Muscle of back (tissue), 11 donors: ENCODE results near the gene IQCH. TPM values are rescaled to one million over a fixed set of nuclear protein-coding genes. Genes with fewer than 3 reads are reported as not detected.
A peak's percentile ranks its signal among the peaks of the same experiment; 100 is the strongest.

ENCODE experiments used
- DNase-seq, 3 donors: peaks; one replicate each; pipeline versions ENCODE4 v3.0.0 to v3.0.0-alpha.2; 2013
- polyA plus RNA-seq, 10 donors: library from polyadenylated mRNA; unstranded; fragments of 120-200 nt; gene quantifications; one replicate each; pipeline ENCODE4 v1.2.1, GENCODE V29; 2013; ENCODE audit not compliant: insufficient read length in 10 of 10

IQCH gene
- polyA plus RNA-seq, 10 donors: 0.62 to 1.5 (median 1.1) TPM

DNA sequence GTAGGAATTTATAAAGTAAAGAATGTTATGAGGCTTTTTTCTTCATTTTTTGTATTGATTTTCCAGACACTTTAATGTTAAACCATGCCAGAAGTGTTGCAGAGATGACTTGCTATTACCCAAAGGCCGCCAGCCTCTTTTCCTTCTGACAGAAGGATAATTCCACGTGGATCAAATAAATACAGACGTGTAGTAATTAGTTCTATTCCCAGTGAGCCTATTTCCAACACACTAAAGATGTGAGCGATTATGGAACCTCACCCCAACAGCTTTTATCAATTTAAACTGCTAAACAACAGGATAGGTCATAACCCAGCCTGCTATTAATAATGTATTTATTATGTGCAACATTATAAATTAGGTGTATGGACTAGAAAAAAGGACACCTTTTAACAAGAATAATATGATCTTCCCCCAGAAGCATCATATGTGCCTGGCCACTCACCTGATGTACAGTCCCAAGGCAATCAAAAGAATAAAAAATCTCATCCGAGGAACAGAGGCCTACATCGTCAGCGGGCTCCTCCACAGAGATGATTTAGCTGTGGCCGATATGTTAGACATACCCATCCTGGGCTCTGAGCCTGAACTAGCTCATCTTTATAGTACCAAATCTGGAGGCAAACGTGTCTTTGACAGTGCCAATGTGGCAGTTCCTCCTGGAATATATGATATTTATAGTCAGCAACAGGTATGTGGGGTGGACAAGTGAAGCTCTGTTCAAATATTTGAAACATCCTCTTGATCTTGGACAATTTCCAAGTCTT lies 140.5 kb downstream of the IQCH start:
- no peak for DNase-seq

DNA sequence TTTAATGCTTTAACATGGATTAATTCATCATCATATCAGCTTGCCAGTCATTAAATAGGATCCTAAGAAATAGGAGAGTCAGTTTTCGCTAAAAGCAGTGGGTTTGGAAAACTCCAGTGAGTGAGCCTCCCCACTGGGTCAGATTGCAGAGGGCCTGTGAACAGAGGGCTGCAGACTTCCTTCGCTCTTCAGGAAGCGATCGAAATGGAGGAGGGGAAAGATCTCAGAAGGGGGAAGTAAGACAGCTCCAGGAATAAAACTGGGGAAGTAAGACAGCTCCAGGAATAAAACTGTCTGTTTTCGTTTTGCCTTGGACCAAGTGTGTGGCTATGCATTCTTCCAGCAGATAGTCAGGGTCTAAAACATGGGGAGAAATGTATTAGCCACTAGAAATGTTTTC lies 141.5 kb downstream of the IQCH start:
- DNase-seq: no peak

DNA sequence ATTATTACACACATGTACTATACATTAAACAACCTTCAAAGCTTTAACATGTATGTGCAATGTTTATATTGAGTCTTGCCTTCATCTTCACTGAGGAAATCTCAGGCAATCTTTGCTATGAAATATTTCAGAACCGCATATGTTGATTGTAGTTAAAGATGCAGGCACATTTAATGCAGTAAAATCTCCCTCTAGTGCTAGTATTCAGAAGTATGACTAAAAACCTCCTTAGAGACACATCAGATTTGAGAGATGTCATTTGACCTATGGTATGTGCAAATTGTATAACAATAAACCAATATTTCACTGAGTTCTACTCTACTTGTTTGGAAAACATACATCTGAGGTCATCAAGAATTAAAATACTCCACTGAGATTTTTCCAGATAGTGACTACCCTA lies 142.6 kb downstream of the IQCH start:
- DNase-seq: no peak

DNA sequence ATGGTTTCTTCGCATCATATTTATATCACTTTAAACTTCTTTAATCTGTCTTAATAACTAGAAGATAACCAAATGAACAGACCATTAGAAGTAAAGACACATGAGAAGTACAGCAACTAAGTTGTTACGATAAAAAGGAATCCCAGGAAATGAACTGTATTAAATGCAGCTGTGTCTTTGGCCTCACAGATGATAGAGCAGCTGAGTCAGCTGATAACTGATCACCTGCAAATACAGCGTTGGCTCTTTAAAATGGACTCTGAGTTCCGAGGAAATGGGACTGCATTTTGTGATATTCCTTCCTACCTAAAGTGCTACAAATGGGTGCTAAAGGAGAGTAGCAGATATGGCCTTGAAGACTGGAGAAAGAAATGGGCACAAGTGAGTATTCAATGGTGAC lies 145.3 kb downstream of the IQCH start:
- no peak for DNase-seq

DNA sequence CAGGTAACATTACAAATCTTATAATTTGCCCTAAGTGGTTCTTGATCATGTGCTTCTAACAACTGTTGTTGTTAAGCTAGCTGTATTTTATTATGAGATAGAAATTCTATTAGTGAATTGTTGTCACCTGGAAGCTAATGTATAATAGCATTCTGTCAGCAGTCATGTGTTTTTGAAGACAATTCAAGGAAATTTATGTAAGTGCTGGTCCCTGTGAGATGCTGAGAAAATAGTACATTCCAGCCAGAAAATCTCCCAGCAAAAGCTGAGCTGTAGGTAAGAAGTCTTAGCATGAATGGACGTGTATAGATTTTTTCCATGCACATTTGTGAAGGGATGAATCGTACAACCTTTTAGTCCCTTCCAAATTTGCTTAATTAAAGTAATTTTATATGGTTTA lies 146.3 kb downstream of the IQCH start:
- no peak for DNase-seq

DNA sequence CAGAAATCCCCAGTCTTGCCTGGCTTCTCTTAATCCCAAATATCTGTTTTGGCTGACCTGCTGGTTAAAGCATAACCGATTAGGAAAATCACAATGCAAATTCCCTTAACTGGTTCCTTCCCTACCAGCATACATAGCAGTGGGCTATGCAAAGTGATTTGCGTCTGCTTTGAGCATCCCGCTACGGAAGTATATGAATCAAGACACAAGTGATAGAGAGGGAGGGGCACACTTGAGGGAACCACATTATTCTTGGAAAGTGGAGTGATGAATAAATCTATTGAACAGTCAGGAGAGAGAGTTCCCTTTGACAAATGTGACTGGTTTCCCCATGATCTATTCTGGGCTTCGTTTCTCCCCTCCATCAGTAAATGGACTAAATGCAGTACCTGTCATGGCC lies 146.8 kb downstream of the IQCH start:
- no peak for DNase-seq

DNA sequence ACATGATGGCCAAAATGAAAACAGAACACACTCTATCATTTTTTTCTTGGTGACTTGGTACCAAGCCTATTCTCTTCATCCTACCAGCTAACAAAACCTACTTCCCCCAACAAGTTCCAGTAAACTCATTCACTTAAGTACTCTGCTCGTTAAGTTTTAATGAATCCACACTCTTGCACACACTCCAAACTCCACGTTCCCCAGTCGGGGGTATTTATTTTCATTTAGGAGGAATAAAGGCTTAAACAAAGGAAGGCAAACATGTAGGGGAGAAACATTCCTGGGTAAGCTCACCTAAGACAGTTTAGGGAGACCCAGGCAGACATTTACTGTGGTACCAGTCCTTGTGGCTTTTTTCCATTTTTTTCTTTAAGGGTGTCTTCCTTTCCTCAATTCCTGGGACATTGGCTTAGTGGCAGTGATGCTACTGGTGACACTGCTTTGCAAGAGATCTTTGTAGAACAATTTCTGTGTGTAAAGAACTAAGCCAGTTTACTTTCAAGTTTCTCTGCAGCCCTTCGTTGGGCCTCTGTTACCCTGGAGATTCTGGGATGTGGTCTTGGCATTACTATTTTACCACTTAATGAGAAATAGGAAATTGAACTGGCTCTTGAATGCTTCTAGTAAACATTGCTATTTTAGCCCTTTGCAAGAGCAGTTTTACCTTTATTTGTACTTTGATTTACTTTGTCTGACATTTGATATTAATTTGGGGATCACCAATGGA lies 149.0 kb downstream of the IQCH start:
- no peak for DNase-seq

DNA sequence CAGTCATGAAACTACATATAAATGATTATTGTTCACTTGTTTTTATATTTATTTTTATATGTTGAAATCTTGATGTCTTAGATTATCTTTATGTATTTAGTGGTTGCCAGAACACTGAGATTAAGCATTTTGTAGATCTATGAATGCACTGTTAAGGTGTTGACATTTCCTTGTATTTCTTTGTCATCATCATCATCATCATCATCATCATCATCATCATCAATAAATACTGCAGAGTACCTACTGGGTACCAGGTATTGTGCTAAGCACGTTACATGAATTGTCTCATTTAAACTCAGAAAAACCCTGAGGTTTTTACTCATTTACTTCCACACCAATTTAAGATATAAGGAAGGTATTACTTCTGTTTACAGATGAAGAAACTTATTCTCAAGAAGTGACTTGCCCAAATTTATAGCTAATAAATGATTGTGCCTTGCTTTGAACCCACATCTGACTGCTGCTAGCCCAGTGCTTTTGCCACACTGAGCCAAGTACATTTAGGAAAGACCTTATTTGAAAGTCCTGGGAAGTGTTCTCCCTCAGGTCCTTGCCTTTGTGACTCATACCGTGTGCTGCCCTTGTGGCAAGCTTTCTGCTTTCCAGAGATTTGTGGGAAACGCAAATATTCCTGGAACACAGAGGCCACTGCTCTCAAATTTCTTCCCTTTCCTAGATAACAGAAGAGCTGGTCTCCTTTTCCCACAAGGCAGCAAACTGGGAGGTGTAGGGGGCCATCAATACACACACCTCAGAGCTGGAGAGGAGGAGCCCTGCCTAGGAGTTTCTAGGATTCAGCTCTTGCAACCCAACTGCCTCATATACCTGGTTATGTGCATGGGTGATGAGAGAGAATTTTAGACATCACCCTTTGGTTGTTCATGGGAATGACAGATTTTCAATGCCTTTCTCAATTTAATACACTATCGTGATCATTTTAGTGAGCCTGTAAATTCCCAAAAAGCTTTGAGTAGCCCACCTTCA lies 150.9 kb downstream of the IQCH start:
- DNase-seq: peak in 1 of 3 donors; percentile 30

DNA sequence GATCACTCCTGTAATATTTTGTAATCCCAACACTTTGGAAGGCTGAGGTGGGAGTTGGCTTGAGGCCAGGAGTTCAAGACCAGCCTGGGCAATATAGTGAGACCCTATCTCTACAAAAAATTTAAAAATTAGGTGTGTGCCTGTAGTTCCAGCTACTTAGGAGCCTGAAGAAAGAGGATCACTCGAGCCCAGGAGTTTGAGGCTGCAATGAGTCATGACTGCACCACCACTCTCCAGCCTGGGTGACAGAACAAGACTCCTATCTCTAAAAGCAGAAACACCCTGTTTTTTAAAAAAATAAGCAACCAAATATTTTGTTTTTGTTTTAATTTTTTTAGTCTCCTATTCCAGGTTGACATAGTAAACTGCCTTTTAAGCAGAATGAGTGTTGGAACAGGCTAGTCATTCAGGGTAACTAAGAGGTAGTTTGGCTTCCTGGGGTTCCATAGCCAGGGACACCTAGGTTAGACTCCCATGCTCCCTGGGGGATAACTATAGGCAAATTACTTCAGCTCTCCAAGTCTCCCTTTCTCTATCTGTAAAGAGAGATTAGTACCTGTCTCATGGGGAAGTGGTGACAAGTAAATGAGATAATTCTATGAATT lies 151.8 kb downstream of the IQCH start:
- no peak for DNase-seq

DNA sequence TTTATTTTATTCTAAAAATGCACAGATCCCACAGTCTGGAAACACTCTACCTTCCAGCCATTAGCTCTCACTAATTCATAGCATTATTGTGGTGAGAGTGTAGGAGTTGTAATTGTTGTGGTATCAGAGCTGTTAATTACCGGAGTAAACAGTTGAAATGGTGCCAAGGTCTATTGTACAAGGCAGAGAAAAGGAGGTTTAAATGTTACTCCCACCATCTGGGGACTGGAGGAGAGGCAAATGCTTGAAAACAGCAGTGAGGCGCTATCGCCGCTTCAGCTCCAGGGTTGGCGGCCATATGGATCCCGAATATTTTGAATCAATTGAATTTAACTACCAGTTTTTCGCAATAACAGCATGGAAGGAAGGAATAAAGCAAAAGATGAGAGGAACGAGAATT lies 153.2 kb downstream of the IQCH start:
- no peak for DNase-seq

DNA sequence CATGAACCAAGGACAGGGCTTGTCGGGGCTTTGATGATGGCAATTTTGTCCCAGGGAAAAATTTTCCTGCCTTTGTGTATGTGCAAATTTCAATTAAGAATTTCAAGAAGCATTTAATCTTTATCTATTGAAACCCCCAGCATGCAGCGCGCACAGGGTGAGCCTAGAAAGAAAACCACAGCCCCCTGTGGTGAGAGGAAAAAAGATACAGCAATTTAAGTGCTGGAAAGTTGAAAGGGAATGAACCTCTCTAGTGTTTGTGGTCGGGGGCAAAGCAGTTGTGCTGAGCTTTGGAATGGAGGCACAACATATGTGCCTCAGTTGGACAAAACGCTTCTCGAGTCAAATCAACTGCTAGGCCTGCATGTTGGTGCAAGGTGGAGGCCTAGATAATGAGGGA lies 154.6 kb downstream of the IQCH start:
- DNase-seq: no peak

DNA sequence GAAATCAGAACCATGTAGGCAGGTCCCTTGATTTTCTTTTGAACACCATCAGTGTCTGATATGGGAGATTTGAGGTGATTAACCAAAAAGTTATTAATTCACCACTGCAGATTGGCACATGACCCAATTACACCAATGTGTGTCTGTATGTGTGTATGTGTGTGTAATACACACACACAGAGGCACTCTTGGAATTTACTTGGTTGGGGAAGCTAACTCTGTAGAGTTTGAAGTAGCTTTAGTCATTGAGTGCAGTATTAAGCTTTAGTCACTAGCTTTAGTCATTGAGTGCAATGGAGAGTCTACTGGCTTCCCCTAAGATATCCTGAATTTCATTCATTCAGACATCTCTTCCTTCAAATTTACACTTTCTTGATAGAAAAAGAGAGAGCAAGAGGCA lies 156.9 kb downstream of the IQCH start:
- no peak for DNase-seq

DNA sequence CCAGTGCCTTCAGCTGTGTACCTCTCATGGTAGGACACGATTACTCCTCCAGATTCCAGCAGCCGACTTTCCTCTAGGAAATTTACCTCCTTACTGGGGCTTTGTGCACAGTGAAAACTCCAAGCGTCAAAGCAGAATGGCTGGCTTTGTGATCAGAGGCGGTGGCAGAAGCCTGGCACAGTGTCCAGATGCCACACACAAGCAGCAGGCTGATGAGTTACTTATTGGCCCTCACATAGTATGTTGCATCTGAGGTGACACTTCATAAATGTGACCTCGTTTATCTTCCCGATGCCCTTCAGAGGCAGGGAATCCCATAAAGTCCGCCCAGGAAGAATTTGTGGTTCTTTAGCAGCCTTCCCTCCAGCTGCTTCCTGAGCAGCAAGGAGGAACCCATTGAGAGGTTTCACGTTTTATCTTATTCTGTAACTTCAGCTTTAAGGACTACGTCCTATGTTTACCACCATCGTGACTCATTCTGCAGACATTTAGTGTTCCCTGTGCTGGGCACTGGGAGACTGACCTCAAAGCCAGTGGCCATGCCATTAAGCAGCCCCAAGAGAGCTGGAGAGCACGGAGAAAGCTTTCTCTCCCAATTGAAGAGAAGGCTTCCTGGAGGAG lies 159.3 kb downstream of the IQCH start:
- DNase-seq: no peak

DNA sequence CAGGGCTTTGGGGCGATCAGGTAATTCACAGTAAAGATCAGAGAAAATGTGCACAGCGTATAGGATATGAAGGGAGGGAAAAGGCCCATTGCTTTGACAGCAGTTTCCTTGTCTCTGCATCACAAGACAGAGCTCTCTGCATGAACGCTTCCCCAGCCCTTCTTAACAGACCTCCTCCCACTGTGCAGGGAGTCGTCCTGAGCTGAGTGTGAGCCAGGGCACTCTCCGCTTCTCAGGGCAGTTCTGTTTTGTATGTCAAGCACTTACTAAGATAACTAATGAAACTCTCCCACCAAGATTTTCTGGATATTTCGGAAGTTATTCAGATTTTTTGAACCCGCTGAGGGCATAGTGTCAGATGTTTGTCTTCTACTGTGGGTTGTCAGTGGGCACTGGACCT lies 160.6 kb downstream of the IQCH start:
- DNase-seq: no peak

DNA sequence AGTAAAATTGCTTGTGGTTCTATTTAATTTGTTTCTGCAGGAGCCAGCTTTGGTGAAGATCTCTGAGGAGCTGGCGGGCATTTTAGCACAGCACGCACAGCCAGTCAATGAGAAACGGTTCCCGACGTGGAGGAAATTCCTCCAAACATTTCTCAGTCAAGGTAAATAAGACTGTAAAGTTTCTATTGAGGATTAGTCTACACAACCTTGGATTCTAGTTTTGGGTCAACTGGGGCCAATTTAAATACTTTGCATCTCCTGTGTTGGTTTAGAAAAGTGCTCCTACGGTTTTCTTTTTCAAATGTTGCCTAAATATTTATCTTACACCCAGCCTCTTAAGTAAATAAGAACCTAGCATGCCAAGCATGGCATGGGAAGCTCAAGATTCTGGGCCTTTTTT lies 162.3 kb downstream of the IQCH start:
- DNase-seq: no peak

DNA sequence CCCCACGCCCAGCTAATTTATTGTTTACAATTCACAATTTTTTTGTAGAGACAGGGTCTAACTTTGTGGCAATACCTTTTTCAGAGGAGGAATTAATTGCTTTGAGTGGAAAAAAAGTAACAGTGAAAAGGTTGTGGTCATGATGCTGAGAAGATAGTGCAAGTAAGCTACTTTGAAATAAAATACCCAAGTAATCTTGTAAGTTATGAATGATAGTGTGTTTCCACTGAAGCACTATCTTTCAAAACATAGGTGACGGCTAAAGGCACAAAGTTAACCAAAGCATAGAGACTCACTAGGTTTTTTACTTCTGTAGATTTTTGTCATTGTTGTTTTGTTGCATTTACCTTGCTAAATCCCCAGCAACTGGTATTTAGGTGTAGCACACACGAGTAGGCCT lies 165.1 kb downstream of the IQCH start:
- no peak for DNase-seq

DNA sequence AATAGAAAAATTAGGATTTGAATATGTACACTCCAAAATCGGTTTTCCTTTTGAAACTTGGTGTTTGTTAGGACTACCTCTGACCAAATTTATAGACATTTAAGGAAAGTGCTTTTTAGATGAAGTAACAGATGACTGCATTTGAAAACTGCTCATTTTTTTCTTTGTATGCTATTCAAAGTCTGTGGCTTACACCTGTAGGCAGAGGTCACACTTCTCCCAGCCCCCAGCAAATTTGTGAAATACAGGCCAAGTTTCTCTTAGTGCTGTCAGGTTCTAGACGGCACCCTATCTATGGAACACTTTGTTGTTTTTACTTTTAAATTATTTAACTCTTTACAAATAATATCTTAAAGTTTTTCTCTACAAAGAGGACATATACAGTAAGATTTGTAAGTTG lies 165.6 kb downstream of the IQCH start:
- no peak for DNase-seq

DNA sequence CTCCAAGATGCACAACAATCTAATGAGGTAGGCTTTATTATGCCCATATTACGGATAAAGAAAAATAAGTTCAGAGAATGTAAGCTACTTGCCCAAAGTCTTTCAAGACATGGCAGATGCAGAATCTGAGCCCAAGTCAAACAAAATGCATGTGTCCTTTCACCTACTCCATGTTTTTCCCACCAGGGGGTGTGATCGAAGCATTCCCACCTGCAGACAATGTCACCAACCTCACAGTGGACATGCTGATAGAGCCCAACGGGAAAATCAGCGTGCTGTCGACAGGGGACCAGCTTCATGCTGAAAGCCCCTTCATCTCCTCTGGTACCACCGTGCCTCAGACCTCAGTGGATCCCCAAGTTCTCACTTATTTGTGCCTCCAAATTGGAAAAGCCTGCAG lies 166.5 kb downstream of the IQCH start:
- DNase-seq: no peak

DNA sequence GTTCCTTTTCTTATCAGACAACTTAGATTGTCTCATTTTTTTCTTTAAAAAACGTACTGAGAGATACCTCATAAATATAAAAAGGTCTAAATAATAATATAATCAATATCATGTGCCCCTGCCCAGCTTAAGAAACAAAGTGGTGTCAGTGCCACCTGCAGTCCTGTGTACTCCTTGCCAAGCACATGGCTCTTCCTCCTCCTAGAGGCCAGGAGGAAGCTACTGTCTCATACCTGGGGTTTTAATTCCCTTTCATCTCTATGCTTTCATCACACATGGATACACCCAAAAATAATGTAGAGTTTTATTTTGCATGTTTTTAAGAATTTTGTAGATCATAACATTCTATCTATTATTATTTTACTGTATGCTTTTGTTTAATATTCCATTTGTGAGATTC lies 167.7 kb downstream of the IQCH start:
- DNase-seq: no peak

DNA sequence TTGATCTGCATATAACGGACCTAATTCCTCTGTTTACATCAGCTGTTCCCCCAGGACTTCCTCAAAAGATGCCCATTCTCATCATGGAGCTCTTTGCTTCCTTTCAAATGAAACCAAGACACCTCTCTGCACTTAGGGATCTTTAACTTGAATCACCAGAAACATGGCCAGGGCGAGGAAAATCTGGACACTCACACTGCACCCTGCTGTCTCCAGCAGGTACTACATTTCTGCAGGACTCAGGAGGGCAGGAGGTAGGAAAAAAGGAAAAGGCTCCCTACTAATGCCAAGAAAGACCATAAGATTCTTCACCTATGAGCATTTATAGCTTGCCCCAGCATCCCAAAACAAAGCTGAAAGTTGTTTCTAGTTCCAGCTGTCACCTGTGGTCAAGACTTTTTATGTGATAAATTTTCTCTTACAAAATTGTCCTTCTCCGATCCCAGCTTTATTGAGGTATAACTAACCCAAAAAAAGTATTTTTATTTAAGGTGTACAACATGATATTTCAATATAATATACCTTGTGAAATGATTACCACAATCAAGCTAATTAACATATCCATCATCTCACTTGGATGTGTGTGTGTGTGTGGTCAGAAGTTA lies 179.0 kb downstream of the IQCH start:
- peak; percentile 29 to 65 (median 42) for DNase-seq
